HEK293 (cell line): ENCODE data around the gene VPS18.

Source experiments
- CTCF ChIA-PET: fragments of 350-600 bp; formaldehyde crosslinking; extraction: SDS; loops from one replicate; lab custom pipeline; 2021; ENCODE audit warnings: antibody characterized with exemption; lab: Yijun Ruan, JAX
- POLR2A ChIA-PET: fragments of 300-600 bp; formaldehyde crosslinking; extraction: SDS; loops from one replicate; lab custom pipeline; 2020; ENCODE audit warnings: antibody characterized with exemption, inconsistent platforms; lab: Yijun Ruan, JAX
- H3K27ac ChIP-seq: fragments of 200-500 bp; sonication (Bioruptor generic); 2 replicates; pipeline ENCODE4 v1.5.1; 2014; ENCODE audit warnings: low read depth, low read length, control low read depth, inconsistent platforms; ENCODE audit errors: extremely low read depth
- H3K36me3 ChIP-seq, 2 experiments: fragments of 200-500 bp in 1 of 2; sonication (Bioruptor generic) in 1 of 2; 1 replicate in 1 of 2; 2 replicates in 1 of 2; pipeline ENCODE4 v1.5.1; 2014 to 2017; ENCODE audit warnings: inconsistent platforms in 2 of 2, low read length in 2 of 2; ENCODE audit not compliant: control insufficient read depth in 2 of 2, insufficient read depth in 1 of 2
- H3K4me1 ChIP-seq: fragments of 200-500 bp; sonication (Bioruptor generic); 2 replicates; pipeline ENCODE4 v1.5.1; 2014; ENCODE audit warnings: mild to moderate bottlenecking, low read length, inconsistent platforms; ENCODE audit not compliant: control insufficient read depth, insufficient read depth
- H3K4me3 ChIP-seq: 2 replicates; pipeline ENCODE4 v1.5.1; 2011; ENCODE audit warnings: low read depth, mild to moderate bottlenecking, control low read depth, low read length, moderate library complexity
- H3K9me3 ChIP-seq: fragments of 200-500 bp; sonication (Bioruptor generic); 2 replicates; pipeline ENCODE4 v1.5.1; 2014; ENCODE audit warnings: low read depth, low read length, inconsistent platforms; ENCODE audit not compliant: control insufficient read depth, insufficient read depth
- KLF16 ChIP-seq: fragments of 450-650 bp; formaldehyde crosslinking; IDR thresholded peaks from 2 replicates; pipeline ENCODE4 v1.5.1; 2017; ENCODE audit warnings: missing biosample characterization, missing genetic modification characterization
- OVOL3 ChIP-seq: fragments of 450-650 bp; formaldehyde crosslinking; IDR thresholded peaks from 2 replicates; pipeline ENCODE4 v1.5.1; 2016; ENCODE audit warnings: missing biosample characterization, missing genetic modification characterization
- PRDM2 ChIP-seq: fragments of 450-650 bp; formaldehyde crosslinking; IDR thresholded peaks from 2 replicates; pipeline ENCODE4 v1.5.1; 2016; ENCODE audit warnings: missing biosample characterization, missing genetic modification characterization, borderline replicate concordance
- ZNF114 ChIP-seq: fragments of 450-650 bp; formaldehyde crosslinking; IDR thresholded peaks from 2 replicates; pipeline ENCODE4 v1.5.0; 2017; ENCODE audit warnings: missing biosample characterization, missing genetic modification characterization
- ZNF133 ChIP-seq: fragments of 450-650 bp; formaldehyde crosslinking; IDR thresholded peaks from 2 replicates; pipeline ENCODE4 v1.5.1; 2016; ENCODE audit warnings: missing biosample characterization, missing genetic modification characterization
- ZNF311 ChIP-seq: fragments of 450-650 bp; formaldehyde crosslinking; IDR thresholded peaks from 2 replicates; pipeline ENCODE4 v1.5.1; 2017; ENCODE audit warnings: missing biosample characterization, missing genetic modification characterization, borderline replicate concordance
- ZNF391 ChIP-seq: fragments of 450-650 bp; formaldehyde crosslinking; IDR thresholded peaks from 2 replicates; pipeline ENCODE4 v1.5.1; 2016; ENCODE audit warnings: low read depth, missing biosample characterization, missing genetic modification characterization, borderline replicate concordance
- ZNF488 ChIP-seq: fragments of 450-650 bp; formaldehyde crosslinking; IDR thresholded peaks from 2 replicates; pipeline ENCODE4 v1.5.1; 2016; ENCODE audit warnings: missing biosample characterization, missing genetic modification characterization
- ZNF530 ChIP-seq: fragments of 450-650 bp; formaldehyde crosslinking; IDR thresholded peaks from 2 replicates; pipeline ENCODE4 v1.5.1; 2016; ENCODE audit warnings: low read depth, missing biosample characterization, missing genetic modification characterization
- ZNF639 ChIP-seq: fragments of 450-650 bp; formaldehyde crosslinking; IDR thresholded peaks from 2 replicates; pipeline ENCODE4 v1.5.1; 2016; ENCODE audit warnings: missing biosample characterization, missing genetic modification characterization
- ZSCAN5A ChIP-seq: fragments of 450-650 bp; formaldehyde crosslinking; IDR thresholded peaks from 2 replicates; pipeline ENCODE4 v1.5.1; 2016; ENCODE audit warnings: missing biosample characterization, missing genetic modification characterization
- ZXDB ChIP-seq: fragments of 450-650 bp; formaldehyde crosslinking; IDR thresholded peaks from 2 replicates; pipeline ENCODE4 v1.5.1; 2016; ENCODE audit warnings: missing biosample characterization, missing genetic modification characterization

The VPS18 gene

GRCh38 chr15:40853241-40853890 is 40.9 kb upstream of the VPS18 start:
- Histone ChIP-seq H3K27ac (no peak overlapping the region), H3K4me1 (no peaks in the 10 kb centered on the region)
- CTCF ChIA-PET: interaction anchor here (7.7 kb wide), 1 partner anchor 42 kb away, joined by 117 read pairs; the partner anchor contains the start of gene VPS18
- TF ChIP-seq ZNF530 (tag by site-specific recombination) (no peak), ZNF391 (tag by site-specific recombination) (no peak), KLF16 (tag by site-specific recombination) (no peak)
- TF ChIP-seq, all 188 proteins: peak for 0
- POLR2A ChIA-PET: interaction anchor here (2.1 kb wide), 1 partner anchor 41 kb away, joined by 4 read pairs; the partner anchor contains the start of gene VPS18
- no peak overlapping the region for H3K4me3 ChIP-seq
- peaks cover 0 to 41% of the 10 kb centered on the region in 2 experiments; a peak in 2 of 3 replicates for H3K36me3 ChIP-seq
- no peaks in the 10 kb centered on the region for H3K9me3 ChIP-seq

GRCh38 chr15:40854161-40854560 is 40.1 kb upstream of the VPS18 start:
- CTCF ChIA-PET: interaction anchor here (7.7 kb wide), 1 partner anchor 41 kb away, joined by 117 read pairs; the partner anchor contains the start of gene VPS18

More at GRCh38 chr15:40854161-40854560, 40.1 kb upstream of the VPS18 start:
- no peak overlapping the region for H3K27ac ChIP-seq
- no peak for TF ChIP-seq ZNF311
- TF ChIP-seq ZNF639 (tag by site-specific recombination): no peak
- TF ChIP-seq ZNF114 (tag by site-specific recombination): no peak
- no peak for TF ChIP-seq ZXDB (tag by site-specific recombination)
- no peak for TF ChIP-seq ZSCAN5A (tag by site-specific recombination)
- no peak for TF ChIP-seq OVOL3
- no peak for TF ChIP-seq ZNF133
- TF ChIP-seq ZNF488 (tag by site-specific recombination): no peak
- no peak for TF ChIP-seq KLF16 (tag by site-specific recombination)
- no peak for TF ChIP-seq PRDM2 (tag by site-specific recombination)
- no peaks in the 10 kb centered on the region for H3K9me3 ChIP-seq
- H3K4me3 ChIP-seq: no peak overlapping the region
- no peaks in the 10 kb centered on the region for H3K4me1 ChIP-seq
- POLR2A ChIA-PET: interaction anchor here (2.1 kb wide), 1 partner anchor 40 kb away, joined by 4 read pairs; the partner anchor contains the start of gene VPS18
- peaks cover 0 to 41% of the 10 kb centered on the region in 2 experiments; a peak in 2 of 3 replicates for H3K36me3 ChIP-seq
